GM21423 (cell line): ENCODE measurements around the gene QKI.
"Not testable (repeated sequence)": the region's sequence is repeated elsewhere in the genome, so short reads cannot be mapped to it uniquely, and the experiment has no call there.

Experiments
- ATAC-seq: cut with Tn5 transposase; IDR thresholded peaks from one replicate; pipeline ENCODE4 v1.9.1; 2021; ENCODE audit warnings: mild to moderate bottlenecking, moderate library complexity; ENCODE audit not compliant: unreplicated experiment

Gene QKI

DNA sequence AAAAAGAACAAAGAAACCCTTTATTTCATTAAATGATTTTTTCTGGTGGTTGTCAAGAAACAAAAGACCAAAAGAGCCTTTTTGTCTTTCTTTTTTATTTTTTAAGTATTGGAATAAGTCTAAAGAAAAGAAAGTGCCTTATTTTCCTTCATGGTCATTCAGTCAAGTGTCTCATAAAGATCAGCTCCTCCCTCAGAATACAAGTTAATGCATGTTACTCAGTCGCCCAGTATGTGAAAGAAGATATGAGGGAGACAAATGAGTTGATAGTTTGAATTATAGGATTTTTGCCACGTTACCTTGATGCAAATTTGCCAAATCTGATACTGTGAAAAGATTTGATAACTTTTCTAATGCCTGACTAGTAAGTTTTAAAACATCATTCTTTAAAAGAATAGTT is 157.2 kb downstream of the QKI start:
- no peak for ATAC-seq

DNA sequence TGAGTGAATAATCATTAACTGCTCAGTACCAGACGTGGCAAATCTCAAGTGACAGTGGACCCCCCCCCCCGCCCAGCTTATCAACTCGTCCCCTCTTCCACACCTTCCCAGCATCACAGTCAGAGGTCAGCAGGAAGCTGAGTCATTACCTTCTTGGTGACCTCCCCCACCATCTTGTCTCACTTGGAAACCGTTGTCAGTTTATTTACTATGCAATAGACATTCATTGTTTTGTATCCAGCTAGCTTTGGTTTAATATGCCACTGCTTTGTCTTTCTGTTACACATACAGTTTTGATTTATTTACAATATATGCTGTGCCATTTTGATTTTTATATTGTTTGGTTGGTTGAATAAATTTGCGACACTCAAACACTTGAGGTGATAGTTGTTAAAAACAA is 158.1 kb downstream of the QKI start:
- no peak for ATAC-seq

DNA sequence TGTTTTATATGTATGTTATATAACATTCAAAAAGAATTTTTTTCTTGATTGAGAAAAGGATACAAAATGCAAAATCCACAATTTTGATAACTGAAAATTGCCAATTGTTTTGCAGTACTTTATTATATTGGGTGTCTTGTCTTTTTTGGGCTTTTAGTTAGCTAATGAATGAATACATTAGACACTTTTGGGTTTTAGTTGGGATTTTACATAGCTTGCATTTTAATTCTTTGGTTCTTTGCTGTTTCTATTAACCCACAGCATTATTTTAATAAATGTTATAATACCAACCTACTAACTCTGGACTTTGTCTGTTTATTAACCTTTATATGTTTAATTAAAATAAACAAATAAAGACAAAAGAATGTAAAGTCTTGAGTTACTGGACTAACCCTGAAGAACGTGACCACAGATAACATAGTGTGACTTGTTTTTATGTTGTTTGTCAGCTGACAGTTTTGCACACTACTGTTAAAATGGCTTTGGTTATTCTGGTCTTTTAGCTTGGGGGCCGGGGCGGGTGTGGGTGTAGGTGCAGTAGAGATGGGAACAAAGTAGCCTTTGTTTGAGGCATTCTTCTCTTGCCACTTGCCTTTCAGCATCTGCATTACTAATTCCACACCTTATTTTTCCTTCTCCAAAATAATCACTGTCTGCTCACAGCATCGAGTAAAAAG is 159.1 kb downstream of the QKI start:
- ATAC-seq = no peak

DNA sequence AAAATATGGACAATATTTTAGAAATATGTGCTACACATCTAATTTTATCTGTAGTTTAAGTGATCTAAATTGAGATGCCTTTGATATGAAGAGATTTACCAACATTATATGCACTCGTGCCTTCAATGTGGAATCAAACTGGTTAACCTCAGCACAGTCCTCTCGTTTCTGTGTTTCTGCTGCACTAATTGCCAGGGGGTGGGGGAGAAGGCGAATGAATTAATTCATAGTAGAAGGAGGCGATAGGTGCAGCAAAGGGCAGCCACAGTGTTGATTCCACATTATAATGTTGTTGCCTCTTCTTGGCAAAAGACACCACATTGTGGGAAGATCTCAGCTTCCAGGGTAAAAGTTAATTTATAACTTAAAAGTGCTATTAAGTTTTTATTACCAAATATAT is 161.6 kb downstream of the QKI start:
- ATAC-seq = no peak

DNA sequence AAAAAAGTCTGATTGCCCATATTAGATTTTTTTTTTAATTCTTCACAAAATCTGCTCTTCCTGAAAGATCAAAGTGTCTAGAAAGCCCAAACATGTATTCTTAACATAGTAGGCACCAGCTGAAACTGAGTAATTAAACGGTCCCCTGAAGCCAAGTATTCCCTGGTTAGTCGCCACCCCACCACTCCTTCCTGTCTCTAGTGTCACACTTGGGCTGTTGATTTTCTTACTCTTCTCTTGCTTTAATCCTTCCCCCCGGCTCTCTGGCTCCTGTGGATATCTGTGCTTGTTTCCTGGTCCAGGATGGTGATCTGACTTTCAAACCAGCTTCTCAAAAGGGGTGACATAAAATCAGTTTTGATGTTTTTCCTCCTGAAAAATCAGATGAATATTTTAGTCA is 162.9 kb downstream of the QKI start:
- no peak for ATAC-seq

DNA sequence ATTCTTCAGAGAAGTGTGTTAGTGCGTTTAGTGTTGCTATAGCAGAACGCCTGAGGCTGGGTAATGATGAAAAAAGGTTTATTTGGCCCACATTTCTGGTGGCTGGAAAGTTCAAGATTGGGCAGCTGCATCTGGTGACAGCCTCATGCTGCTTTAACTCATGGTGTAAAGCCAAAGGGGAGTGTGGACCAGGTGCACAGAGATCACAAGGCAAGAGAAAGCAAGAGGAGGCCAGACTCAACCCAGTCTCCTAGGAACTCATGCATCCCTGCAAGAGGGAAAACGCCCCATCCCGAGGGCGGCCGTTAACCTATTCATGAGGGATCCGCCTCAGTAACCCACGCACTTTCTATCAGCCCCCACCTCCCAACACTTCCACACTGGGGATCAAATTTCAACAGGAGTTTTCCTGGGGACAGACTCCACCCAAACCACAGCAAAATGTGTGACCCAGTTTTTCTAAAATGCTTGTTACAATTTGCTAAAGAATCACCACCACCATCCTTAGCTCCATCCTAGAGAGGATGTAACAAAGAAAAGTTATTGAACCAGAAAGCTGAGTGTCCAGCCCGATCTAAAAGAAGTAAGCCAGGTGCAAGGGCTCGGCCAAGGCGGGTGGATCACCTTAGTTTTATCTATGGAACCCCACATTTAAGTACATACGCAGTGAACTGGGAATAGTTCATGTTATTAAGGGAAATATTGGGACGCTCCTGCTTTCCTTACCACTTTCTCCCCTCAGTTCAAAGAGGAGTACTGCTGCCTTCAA is 164.8 kb downstream of the QKI start:
- ATAC-seq = no peak

DNA sequence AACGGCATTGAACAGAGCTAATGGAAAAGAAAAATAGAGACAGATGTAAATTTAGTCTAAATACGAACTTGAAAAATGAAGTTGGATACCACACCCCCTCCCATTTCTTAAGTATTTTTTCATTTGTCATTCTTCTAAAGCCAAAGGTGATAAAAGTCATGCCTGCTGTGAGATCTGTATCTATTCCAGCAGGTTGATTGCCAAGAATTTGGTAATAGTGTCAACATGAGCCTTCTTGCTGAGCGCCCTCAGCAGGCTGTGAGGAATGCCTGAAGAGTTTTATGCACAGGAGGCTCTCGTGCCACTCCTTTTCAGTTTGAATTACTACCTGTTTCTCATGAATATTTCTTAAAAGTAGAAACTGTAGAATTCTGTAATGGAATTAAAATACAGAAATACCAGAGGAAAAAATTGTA is 165.4 kb downstream of the QKI start:
- ATAC-seq = no peak

DNA sequence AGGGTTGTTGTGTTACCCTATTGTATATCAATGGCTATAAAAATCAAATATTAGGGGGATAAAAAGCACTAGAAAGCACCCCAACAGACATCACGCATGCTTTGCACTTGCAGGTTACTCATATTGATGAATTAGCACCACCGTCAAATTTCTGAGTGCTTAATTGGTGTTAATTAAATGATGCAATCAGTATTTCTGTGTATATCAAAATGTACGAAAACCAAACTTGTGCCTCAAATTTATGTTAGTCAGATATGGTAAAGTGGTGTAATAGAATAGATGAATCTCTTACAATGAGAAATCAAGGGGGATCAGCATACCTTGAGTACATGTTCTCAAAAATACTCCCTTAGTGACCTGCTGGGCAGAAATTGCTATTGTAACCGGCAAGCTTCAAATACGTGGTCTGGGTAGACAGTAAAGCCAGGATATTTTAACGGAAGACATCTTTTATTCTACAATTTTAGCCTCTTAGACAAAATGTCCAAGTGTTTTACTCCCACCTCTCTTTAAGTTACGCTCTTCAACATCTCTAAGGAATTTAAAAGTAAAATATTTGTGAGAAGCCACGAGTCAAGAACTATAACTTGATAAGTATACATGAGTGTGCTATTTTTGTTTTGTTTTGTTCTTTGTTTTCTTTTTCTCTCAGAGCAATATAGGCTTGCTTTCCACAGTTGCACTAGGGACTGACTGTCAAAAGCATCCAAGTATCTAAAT is 166.0 kb downstream of the QKI start:
- no peak for ATAC-seq

DNA sequence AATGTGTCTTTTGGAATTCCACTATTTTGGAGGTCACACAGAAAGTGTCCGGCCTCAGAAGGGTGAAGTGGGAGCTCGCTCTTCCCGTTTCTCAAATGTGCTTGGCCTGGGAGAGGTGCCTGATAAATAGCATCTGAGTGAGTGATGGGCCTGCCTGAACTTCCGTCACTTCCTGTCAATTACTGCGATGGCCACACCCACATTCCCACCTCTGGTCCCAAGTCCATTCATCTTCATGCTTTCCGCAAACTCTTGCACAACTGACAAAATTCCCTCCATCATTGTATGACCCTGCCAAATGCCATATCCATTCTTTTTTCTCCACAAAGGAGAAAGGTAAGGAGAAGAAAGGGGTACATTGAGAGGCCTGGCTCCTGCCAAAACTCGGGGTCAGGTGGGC is 169.0 kb downstream of the QKI start:
- ATAC-seq = no peak

DNA sequence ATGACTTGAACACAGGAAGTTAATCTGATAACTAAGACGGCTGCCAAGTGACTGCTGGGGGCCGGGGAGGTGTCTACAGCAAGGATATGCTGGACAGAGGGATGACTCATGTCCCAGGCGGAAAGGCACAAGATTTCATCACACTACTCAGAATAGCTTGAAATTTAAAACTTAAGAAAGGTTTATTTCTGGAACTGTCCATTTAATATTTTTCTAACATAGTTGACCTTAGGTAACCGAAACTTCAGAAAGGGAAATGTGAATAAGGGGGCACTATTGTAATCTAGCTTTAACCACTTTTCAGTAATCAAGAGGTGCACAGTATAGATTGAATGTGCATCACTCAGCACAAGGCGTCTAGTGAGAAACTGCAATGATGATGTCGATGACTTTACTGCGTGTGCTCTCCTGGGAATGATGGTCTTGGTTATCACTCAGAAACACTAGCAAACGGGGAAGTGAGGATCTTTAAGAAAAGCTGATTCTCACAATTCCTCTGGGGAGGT is 171.5 kb downstream of the QKI start:
- ATAC-seq = no peak

DNA sequence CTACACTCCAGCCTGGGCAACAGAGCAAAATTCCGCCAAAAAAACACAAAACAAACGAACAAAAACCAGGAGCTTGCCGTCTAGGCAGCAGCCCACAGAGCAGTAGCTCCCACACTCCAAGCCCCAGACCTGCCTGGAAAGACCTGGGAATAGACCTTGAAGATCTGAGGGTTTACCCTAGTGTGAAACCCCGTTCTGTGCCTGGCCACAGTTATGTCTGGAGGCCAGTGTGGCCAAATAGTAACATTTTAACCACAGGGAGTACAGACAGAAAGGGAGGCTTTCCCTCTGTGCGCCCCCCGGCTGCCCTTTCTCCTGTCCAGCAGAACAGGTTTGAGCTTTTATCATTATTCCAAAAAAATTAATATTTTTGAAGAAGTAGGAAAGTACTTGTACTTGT is 172.4 kb downstream of the QKI start:
- ATAC-seq = no peak

DNA sequence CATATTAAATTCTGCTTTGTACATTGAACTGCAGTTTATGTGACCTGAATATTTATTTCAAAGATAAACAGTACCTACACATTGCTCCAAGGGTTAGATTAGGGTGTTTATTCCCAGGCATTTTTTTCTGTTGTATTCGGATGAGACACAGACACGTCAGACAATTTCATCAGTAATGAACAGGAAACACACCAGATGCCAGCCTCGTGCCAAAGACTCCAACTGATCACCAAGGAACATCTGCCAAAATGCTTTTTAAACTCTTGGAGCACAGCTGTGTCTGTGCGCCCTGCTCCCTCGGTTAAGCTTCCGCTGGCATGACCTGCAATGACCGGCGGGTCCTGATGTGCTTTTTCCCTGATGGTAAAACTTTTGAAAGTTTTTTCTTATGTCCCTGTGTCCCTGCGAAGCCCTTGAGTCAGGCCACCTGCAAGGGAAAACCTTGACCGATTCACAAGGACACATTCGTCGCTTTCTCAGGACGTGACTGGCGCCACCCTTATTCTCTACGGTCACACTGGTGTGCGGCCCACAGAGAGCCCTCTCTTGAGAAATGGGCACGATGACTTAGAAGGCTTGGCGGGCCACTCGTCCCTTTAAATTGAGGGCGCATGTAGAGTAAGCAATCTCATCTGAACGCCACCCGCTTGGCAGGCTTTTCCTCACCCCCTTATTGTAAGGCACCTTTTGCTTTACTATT is 173.9 kb downstream of the QKI start:
- ATAC-seq = no peak

DNA sequence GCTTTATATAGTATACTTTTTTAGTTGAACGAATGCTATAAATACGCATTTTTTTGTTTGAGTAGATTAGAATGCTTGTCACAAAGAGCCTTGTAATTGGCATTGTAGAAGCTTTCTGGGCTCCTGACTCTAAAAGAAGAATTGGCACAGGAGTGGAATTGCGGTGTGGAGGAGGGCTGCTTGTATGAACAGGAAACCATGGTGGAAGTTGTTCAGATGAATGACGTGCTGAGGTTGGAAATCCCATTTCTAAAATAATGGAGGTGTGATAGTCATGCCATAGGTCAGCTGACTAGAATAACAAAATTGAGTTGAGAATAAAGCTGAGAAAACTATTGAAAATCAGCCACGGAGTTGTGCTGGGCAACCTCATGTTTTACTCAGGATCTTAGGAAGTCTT is 174.9 kb downstream of the QKI start:
- ATAC-seq = no peak

DNA sequence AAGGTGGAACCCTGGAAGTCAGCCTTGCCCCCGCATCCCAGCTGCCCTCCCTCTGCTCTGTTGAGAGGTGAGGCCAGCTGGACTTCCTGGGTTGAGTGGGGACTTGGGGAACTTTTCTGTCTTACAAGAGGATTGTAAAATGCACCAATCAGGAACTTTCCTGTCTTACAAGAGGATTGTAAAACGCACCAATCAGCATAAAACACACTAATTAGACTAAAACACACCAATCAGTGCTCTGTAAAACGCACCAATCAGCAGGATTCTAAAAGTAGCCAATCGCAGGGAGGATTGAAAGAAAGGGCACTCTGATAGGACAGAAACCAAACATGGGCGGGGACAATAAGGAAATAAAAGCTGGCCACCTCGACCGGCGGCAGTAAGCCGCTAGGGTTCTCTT is 175.6 kb downstream of the QKI start:
- not testable (repeated sequence) for ATAC-seq

DNA sequence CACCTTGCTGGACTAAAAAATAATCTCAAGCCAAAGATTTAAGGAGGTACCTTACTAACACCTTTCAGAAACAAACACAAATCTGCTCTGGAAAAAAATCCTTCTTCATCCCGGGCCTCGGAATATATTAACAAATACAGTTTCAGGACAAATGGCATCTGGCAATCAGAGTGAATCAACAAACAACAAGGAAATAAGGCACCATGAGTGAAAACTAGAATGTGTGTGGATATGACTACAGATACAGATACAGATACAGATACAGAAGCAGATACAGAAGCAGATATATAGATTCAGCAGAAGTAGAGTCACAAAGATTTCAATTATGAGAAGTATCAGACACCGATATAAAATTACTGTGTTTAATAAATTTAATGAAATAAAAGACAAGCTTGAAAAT is 178.4 kb downstream of the QKI start:
- no peak for ATAC-seq

DNA sequence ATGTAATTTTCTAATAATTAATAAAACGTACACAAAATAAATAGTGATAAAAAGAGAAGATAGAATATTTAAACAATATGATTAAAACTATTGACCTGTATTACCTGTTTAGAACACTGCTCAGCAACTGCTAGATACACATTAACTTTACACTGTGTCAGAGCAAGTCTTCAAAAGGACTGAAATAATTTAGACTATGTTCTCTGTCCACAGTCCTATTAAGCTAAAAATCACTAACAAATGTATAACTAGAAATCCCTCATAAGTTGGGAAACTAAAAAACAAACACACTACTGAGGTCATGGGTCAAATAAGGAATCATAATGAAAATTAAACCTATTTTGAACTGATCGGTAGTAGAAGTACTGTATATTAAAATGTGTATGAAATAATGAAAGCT is 181.7 kb downstream of the QKI start:
- no peak for ATAC-seq

DNA sequence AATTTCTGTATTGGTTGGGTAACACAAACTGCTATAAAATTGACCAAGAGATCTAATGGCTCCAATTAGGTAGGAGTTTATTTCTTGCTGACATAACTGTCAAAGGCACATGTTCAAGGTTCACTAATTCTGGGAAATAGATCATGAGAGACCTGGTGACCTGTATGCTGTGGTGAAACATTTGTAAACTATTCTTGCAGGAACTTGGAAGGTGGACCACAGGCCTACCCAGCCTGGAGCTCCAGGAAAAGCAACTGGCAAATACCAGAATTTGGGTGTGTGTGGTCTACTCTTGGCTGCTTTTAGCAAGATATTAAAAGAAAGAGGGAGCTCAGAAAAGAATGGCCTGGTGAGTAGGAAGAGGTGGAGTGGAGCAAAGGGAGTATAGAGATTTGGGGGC is 184.6 kb downstream of the QKI start:
- ATAC-seq = no peak

DNA sequence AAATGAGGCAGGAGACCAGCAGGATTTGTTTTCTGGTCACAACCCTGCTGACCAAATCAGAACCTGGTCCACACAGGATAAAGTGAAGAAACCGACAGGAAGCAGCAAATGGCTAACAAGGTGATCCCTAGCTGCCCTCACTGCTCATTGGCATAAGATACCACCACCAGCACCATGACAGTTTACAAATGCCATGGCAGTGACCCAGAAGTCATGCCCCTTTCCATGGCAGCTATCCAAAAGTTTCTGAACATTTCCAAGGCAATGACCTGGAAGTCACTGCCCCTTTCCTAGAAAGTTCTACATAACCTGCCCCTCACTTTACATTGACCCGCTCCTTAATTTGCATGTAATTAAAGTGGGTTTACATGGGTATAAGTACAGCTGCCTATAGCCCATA is 185.2 kb downstream of the QKI start:
- ATAC-seq = no peak

DNA sequence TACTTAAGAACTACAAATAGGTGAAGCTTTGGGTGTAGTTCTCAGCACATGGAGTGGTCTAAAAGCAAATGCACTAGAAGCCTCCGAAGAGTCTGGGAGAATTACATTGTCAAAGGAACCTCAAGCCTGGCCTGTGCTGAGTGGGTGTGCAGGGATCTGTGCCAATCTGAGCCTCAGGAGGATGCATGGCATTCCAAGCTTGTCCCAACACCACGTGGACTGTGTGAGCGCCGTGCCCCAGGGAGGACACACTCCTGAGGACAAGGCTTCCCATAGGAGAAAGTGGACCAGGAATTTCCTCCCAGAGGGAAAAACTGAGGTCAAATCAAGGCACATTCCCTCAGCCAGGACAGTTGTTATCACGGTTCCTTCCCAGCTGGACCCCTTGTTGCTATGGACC is 185.8 kb downstream of the QKI start:
- ATAC-seq = no peak

DNA sequence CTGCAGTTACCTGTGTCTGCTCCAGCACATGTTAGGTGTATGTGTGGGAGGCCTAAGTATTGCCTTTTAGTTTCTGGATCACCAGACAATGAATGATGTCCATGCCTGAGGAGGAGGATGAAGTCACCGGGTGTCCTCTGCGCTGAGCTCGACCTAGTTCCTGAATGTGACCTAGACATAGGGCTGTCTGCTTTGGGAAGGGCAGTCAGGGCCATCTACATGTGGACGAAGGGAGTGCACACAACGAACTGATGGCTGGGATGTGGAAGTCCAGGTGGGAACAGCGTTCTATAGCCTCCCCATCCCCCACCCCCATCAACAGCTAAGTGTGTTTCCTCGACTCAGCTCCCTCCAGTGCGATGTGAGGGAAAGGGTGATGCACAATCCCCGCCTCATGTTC is 186.3 kb downstream of the QKI start:
- no peak for ATAC-seq

DNA sequence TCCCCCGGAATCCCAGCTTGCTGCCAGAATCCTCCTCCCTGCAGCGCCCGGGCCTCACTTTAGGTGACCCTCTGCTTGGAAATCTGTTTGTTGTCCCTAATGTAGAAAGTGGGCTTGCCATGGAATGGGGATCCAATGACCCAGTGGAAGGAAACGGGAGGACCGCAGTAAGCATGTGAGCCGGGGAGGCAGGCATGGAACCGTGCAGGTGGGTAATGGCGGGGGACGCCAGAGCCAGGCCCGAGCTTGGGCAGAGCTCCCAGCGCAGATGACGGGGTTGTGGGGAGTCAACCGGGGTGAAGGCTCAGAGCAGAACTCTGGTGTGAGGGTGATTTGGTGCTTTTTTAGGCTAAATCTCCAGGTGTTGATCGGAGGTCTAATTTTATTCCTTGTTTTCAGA is 188.3 kb downstream of the QKI start:
- no peak for ATAC-seq
